ENCODE results near the gene PRR12.
"Not testable (repeated sequence)": the region's sequence is repeated elsewhere in the genome, so short reads cannot be mapped to it uniquely, and the experiment has no call there.

PRR12 gene

DNA sequence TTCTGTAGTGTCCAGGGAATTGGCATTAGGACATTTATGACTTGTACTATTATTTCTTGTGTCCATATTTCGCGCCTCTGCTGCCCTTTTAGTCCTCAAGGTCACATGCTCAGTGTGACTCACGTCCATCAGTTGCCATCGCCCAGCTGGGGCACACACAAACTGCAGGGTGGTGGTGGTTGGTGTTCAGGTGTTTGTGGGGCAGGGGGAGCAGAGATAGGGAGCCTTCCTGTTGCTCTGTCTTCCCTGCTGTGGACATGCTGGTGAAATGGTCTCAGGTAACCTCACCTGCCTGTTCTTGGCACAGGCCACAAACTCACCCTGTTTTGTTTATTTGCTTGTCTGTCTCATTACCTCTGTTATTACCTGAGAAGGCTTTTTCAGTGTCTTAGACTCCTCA is 22.4 kb downstream of the PRR12 start:
- in situ Hi-C loops (cut with HindIII; ENCODE audit: low sequenced_read_pairs): no loop called here

DNA sequence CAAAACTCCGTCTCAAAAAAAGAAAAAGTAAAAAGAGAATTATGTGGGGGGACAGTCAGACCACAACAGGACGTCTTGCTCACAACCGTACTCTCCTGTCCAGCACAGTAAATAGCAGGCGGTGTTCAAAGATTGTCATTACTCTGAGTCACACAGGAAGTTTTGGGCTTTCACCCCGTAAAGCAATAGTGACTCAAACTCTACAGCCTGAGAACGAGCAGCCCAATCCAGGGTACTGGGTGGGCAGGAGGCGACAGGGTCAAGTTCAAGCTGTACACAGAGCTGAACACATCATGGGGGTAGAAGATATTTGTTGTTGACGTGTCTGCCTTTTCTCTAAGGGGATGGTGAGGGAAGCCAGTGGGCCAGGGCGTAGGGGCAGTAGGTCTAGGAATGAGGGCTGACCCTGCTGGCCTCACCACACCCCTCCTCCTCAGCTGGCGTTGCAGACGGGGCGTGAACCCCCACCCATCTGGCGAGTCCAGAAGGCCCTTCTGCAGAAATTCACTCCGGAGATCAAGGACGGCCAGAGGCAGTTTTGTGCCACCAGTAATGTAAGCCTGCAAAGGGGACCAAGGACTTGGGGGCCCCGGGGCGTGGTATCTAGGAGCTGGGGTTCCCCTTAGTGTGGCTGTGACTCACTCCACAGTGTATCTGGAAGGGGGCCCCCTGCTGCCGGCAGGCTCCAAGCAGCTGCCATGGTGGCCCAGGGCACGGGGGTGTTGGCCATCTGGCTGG is 23.3 kb downstream of the PRR12 start:
- in situ Hi-C loops (cut with HindIII; ENCODE audit: low sequenced_read_pairs): no loop called here

DNA sequence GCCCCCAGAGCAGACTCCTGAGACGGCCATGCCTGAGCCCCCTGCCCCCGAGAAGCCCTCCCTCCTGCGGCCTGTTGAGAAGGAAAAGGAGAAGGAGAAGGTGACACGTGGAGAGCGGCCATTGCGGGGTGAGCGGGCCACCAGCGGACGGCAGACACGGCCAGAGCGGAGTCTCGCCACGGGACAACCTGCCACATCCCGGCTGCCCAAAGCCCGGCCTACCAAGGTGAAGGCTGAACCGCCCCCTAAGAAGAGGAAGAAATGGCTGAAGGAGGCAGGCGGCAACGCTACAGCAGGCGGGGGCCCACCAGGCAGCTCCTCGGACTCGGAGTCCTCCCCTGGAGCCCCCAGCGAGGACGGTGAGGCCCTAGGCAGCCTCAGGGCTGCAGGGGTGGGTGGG is 24.9 kb downstream of the PRR12 start:
- in situ Hi-C loops (cut with HindIII; ENCODE audit: low sequenced_read_pairs): no loop called here

GRCh38 chr19:49616532-49616931 is 25.6 kb downstream of the PRR12 start:
- in situ Hi-C loops (cut with HindIII; ENCODE audit: low sequenced_read_pairs): no loop called here

DNA sequence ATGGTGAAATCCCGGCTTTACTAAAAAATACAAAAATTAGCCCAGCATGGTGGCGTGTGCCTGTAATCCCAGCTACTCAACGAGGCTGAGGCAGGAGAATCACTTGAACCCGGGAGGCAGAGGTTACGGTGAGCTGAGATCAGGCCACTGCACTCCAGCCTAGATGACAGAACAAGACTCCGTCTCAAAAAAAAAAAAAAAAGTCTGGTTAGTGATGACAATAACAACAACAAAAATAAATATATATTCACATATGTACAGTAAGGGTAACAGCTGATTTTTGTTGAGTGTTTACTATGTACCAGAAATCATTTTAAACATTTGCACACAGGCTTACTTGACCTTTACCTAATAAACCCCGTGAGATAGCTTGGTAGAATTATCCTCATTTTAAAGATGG is 26.0 kb downstream of the PRR12 start:
- in situ Hi-C loops (cut with HindIII; ENCODE audit: low sequenced_read_pairs): no loop called here

- in situ Hi-C loops (cut with HindIII; ENCODE audit: low sequenced_read_pairs): not testable (repeated sequence)
These were observed 26.9 kb downstream of the PRR12 start for GRCh38 chr19:49617860-49618259.

DNA sequence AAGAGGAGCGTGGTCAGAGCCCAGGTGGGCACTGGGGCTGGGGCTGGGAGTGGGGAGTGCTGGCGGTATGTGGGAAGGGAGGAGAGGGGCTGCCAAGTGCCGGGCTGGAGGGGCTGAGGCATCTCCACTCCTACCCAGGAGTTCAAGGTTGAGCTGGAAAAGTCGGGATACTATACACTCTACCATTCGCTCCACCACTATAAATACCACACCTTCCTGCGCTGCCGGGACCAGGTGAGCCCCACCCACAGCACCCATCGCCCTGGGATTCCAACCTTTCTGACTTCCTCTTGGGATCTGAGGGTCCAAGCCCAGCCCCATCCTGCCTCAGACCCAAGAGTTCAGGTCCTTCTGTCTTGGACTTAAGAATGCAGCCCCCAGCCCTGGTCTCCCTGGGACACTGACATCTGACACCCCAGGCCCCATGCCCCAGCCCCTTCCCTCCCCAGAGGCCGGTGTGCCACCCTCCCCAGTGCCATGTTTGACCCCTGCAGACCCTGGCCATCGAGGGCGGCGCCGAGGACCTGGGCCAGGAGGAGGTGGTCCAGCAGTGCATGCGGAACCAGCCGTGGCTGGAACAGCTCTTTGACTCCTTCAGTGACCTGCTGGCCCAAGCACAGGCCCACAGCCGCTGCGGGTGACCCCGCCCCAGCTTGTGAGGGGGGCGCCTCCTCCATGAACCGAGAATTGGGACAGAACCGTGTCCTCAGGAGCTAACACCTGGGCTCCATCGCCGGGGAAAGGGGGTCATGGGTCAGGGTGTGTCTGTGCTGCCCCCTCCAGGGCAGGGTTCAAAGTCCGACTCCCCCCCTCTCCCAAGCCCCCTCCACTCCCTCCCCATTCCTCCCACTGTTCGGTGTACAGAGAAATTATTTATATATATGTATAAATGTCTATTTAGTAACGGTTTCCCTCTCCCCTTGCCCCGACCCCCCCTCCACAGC is 34.3 kb downstream of the PRR12 start:
- in situ Hi-C loops (cut with HindIII; ENCODE audit: low sequenced_read_pairs): no loop called here

- in situ Hi-C loops (cut with HindIII; ENCODE audit: low sequenced_read_pairs): no loop called here
These were observed 35.2 kb downstream of the PRR12 start for GRCh38 chr19:49626226-49626625.

GRCh38 chr19:49629659-49630058 is 38.7 kb downstream of the PRR12 start:
- in situ Hi-C loops (cut with HindIII; ENCODE audit: low sequenced_read_pairs): no loop called here

GRCh38 chr19:49631014-49631588 is 40.1 kb downstream of the PRR12 start:
- in situ Hi-C loops (cut with HindIII; ENCODE audit: low sequenced_read_pairs): no loop called here

GRCh38 chr19:49631610-49632192 is 40.7 kb downstream of the PRR12 start:
- in situ Hi-C loops (cut with HindIII; ENCODE audit: low sequenced_read_pairs): no loop called here

DNA sequence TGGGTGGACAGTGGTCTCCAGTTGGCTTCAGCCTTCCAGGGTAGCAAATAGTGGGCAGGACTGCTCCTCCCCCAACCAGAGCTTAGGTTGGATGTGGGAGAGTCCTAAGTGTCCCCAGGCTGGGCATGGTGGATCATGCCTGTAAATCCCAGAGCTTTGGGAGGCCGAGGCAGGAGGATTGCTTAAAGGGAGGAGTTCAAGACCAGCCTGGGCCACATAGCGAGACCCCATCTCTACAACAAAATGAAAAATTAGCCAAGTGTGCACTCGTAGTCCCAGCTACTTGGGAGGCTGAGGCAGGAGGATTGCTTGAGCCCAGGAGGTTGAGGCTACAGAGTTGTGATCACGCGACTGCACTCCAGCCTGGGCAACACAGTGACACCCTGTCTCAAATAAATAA is 41.6 kb downstream of the PRR12 start:
- in situ Hi-C loops (cut with HindIII; ENCODE audit: low sequenced_read_pairs): no loop called here

DNA sequence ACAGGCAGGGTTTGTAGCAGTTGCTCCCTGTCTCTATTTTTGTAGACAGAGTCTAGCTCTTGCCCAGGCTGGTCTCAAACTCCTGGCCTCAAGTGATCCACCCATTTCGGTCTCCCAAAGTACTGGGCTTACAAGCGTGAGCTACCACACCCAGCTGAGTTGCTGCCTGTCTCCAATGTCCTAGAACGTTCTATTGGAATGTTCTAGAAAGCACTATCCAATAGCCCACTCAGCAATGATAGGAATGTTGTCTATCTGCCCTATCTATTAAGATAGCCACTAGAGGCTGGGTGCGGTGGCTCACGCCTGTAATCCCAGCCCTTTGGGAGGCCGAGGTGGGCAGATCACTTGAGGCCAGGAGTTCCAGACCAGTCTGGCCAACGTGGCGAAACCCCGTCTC is 42.3 kb downstream of the PRR12 start:
- in situ Hi-C loops (cut with HindIII; ENCODE audit: low sequenced_read_pairs): not testable (repeated sequence)

DNA sequence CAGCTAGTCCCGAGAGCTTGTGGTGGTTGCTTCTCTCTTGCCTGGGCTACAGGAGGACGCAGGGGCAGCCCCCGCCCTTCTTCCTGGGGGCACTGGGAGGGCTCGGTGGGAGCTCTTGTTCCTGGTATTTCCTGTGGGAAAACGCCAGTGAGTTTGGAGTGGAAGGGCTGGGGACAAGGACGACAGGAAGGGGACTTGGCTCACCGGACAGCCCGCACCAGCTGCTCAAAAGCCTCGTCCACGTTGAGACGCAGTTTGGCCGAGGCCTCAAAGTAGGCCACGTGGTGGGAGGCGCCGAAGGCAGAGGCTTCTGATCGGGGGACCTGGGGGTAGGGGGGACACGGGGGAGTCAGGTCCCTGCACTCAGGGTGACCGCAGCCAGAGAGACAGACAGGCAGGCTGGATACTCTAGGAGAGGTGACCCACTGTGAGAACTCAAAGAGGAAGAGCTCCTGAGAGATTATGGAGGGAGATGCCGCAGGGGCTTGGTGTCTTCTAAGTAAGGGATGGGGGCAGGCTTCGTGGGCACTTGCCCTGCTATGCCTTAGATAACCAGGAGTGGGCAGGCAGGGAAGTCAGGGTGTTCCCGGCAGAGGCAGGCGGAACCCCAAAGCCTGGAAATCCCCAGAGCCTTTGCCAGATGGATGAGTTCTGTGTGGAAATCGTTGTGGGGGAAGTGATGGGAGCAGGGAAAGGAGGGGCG is 44.7 kb downstream of the PRR12 start:
- in situ Hi-C loops (cut with HindIII; ENCODE audit: low sequenced_read_pairs): no loop called here

- in situ Hi-C loops (cut with HindIII; ENCODE audit: low sequenced_read_pairs): no loop called here
These were observed 45.4 kb downstream of the PRR12 start for GRCh38 chr19:49636233-49636932.

DNA sequence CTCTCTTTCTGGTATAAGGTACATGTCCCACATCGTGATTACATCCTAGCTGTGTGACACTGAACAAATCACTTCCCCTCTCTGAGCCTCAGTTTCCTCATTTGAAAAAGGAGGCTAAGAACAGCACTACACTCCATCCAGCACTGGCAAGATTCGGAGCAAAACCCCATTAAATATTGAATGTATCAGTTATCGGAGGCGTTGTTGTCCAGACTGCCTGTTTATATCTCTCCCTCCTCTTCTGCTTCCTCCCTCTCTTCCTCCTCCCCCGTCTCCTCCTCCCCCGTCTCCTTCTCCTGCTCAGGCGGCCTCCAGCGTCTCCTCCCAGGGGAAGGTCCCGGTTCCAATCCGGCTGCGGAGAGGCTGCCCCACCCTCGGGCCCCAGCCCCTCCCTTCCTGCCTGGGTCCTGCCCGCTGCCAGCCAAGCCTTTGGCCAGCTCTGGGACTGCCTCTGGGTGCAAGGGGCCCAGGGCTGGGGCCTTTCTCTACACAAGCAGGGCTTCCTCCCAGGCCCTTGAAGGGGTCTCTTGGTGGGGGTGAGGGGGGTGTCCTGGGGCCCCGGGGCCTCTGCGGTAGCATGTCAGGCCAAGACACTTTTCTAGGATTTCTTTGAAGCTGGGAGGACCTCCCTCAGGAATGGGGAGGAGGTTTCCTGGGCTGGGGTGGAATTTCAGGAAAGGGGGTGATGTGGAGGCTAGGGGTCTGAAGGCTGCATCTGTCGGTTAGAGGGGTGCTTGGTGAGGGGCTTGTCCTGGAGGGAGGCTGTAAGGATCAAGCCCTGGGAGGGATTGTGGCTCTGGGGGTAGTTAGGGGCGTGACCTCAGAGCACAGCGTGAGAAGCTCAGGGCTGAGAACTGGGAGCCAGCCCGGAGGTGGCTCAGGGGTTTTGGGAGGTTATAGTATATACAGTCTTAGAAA is 47.1 kb downstream of the PRR12 start:
- in situ Hi-C loops (cut with HindIII; ENCODE audit: low sequenced_read_pairs): no loop called here

GRCh38 chr19:49639401-49640112 is 48.6 kb downstream of the PRR12 start:
- in situ Hi-C loops (cut with HindIII; ENCODE audit: low sequenced_read_pairs): loop anchor here (5.0 kb wide), 1 partner anchor 67 kb away; no protein-coding TSS in a partner anchor

Measured in endothelial cell of hepatic sinusoid (primary cell).